H1 (cell line): ENCODE results near the gene MAGI2. TPM values are rescaled to one million over a fixed set of nuclear protein-coding genes. Genes with fewer than 3 reads are reported as not detected.

Experiments used
- EGR1 ChIP-seq: IDR thresholded peaks from 2 replicates; pipeline ENCODE4 v1.6.1; 2011; ENCODE audit warnings: low read depth, low read length, borderline replicate concordance
- GABPA ChIP-seq: IDR thresholded peaks from 2 replicates; pipeline ENCODE4 v1.6.1; 2011; ENCODE audit warnings: mild to moderate bottlenecking, low read length, moderate library complexity, borderline replicate concordance; ENCODE audit not compliant: insufficient read depth
- KDM1A ChIP-seq: fragments of 200-600, 300-600 bp; sonication (generic); IDR thresholded peaks from 2 replicates; pipeline ENCODE4 v1.7.1; 2016; ENCODE audit warnings: mild to moderate bottlenecking, low read length, borderline replicate concordance
- KDM5A ChIP-seq: fragments of 200-600 bp; IDR thresholded peaks from 2 replicates; pipeline ENCODE4 v1.7.1; 2012; ENCODE audit warnings: mild to moderate bottlenecking, low read length, inconsistent platforms, mixed read lengths
- POLR2AphosphoS5 ChIP-seq: IDR thresholded peaks from 2 replicates; pipeline ENCODE4 v1.6.1; 2011; ENCODE audit warnings: low read depth, low read length
- RNF2 ChIP-seq: fragments of 200-900, 300-1000 bp; sonication (generic); IDR thresholded peaks from 2 replicates; pipeline ENCODE4 v1.7.1; 2016; ENCODE audit warnings: borderline replicate concordance, low read depth, mild to moderate bottlenecking, antibody characterized with exemption, low read length; ENCODE audit not compliant: poor library complexity, severe bottlenecking; ENCODE audit errors: missing control alignments
- TAF7 ChIP-seq: optimal IDR thresholded peaks from 2 replicates; pipeline ENCODE3; 2011; ENCODE audit warnings: low read depth, mild to moderate bottlenecking, inconsistent platforms, low read length, moderate library complexity, borderline replicate concordance
- polyA plus RNA-seq, 7 experiments: library from polyadenylated mRNA; depleted of rRNA in 3 of 7; stranded (reverse) in 5 of 7; unstranded in 2 of 7; fragments of >200 nt in 5 of 7; fragments of 200-250 nt in 2 of 7; gene quantifications; 1 replicate in 5 of 7; 2 replicates in 1 of 7; 4 replicates in 1 of 7; pipeline versions ENCODE4 v1.2.1 to v1.2.3, GENCODE V29; 2011 to 2013; ENCODE audit warnings: missing spikeins in 2 of 7, mixed read lengths in 2 of 7
- total RNA-seq: library from RNA; stranded (reverse); fragmentation: NEBNext Ultra II Directional; extraction: Animal tissue kit (Norgen Biotek cat#: 25700); gene quantifications from 2 replicates; pipeline ENCODE4 v1.2.1, GENCODE V29; 2021

The MAGI2 gene
- total and polyA plus RNA-seq, 2 of the 8 experiments (the other 6 are each of a cell fraction or from before 2014, with no cell fraction given) = 6.0 to 27.3 TPM

- no peak for TF ChIP-seq GABPA
- no peak for TF ChIP-seq RNF2
- no peak for TF ChIP-seq EGR1
- TF ChIP-seq KDM5A = no peak
- no peak for TF ChIP-seq TAF7
- TF ChIP-seq POLR2AphosphoS5 = no peak
- TF ChIP-seq KDM1A = no peak
Observed at GRCh38 chr7:79334841-79335240, 118.6 kb downstream of the MAGI2 start (continued).
